ENCODE measurements around the gene EDN1. TPM values are rescaled to one million over a fixed set of nuclear protein-coding genes. Genes with fewer than 3 reads are reported as not detected.

EDN1 gene
- total RNA-seq, 3 donors from 2014 or later, result 11.5 to 51.7 (median 36.8) TPM

DNA sequence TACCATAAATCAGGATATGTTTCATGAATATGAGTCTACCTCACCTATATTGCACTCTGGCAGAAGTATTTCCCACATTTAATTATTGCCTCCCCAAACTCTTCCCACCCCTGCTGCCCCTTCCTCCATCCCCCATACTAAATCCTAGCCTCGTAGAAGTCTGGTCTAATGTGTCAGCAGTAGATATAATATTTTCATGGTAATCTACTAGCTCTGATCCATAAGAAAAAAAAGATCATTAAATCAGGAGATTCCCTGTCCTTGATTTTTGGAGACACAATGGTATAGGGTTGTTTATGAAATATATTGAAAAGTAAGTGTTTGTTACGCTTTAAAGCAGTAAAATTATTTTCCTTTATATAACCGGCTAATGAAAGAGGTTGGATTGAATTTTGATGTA, 6.4 kb downstream of the EDN1 start:
- TF ChIP-seq POLR2A (IDR thresholded peaks at IDR 0.05), result no peak
- TF ChIP-seq, protein P1, sequence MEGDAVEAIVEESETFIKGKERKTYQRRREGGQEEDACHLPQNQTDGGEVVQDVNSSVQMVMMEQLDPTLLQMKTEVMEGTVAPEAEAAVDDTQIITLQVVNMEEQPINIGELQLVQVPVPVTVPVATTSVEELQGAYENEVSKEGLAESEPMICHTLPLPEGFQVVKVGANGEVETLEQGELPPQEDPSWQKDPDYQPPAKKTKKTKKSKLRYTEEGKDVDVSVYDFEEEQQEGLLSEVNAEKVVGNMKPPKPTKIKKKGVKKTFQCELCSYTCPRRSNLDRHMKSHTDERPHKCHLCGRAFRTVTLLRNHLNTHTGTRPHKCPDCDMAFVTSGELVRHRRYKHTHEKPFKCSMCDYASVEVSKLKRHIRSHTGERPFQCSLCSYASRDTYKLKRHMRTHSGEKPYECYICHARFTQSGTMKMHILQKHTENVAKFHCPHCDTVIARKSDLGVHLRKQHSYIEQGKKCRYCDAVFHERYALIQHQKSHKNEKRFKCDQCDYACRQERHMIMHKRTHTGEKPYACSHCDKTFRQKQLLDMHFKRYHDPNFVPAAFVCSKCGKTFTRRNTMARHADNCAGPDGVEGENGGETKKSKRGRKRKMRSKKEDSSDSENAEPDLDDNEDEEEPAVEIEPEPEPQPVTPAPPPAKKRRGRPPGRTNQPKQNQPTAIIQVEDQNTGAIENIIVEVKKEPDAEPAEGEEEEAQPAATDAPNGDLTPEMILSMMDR (IDR thresholded peaks at IDR 0.05), result no peak
- no peak for TF ChIP-seq POLR2AphosphoS5 (IDR thresholded peaks at IDR 0.05)
- Histone ChIP-seq H3K27ac (peak overlapping the region in 1 of 2 donors; percentile 91), H3K27me3 (no peaks in the 10 kb centered on the region), H3K4me3 (peak overlapping the region in 1 of 3 donors; percentile 3), H3K36me3 (no peaks in the 10 kb centered on the region), H3K4me1 (no peaks in the 10 kb centered on the region), H3K9me3 (no peaks in the 10 kb centered on the region)
- no peak for DNase-seq (ENCODE audit: low spot score in 2 of 2)
- intact Hi-C loops (cut with DNase I; ENCODE audit: low total_unique reads), result no loop called here

DNA sequence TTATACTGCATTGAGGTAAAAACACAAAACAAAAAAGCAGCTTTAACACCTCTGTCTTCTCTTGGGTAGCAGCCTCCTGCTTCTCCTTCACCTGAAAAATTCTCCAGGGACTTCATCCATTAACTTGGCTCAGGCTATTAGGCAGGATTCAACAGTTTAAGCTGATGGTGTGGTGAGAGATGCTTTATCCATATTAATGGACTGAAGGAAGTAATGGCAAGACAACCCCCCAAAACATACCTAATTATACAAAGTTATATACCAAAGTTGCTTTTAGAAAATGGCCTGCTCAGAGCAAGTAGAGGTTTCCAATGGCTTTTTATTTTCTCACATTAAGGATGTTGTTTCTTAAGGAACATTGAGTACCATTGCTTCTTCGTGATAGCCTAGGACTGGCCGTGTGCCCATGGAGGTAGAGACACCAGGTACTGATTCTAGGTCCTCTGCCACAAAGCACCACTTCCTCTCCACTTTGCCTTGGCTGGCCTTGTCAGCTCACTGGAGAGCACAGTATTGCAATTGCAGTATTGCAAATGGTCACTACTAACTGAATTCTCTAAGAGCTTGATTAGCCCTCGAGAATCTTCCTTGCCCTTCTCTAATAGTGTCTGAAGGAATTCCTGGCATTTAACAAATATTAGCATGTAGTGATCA, 7.3 kb downstream of the EDN1 start:
- TF ChIP-seq, protein P1 (IDR thresholded peaks at IDR 0.05), result no peak
- TF ChIP-seq POLR2AphosphoS5 (IDR thresholded peaks at IDR 0.05) (no peak), POLR2A (IDR thresholded peaks at IDR 0.05) (no peak)
- DNase-seq (ENCODE audit: low spot score in 2 of 2), result no peak
- Histone ChIP-seq H3K27me3 (no peaks in the 10 kb centered on the region), H3K9me3 (no peaks in the 10 kb centered on the region), H3K36me3 (no peaks in the 10 kb centered on the region), H3K4me1 (no peaks in the 10 kb centered on the region), H3K4me3 (no peak overlapping the region), H3K27ac (no peak overlapping the region)
- intact Hi-C loops (cut with DNase I; ENCODE audit: low total_unique reads), result loop anchor here (2.0 kb wide), 1 partner anchor 47 kb away; no protein-coding TSS in a partner anchor

DNA sequence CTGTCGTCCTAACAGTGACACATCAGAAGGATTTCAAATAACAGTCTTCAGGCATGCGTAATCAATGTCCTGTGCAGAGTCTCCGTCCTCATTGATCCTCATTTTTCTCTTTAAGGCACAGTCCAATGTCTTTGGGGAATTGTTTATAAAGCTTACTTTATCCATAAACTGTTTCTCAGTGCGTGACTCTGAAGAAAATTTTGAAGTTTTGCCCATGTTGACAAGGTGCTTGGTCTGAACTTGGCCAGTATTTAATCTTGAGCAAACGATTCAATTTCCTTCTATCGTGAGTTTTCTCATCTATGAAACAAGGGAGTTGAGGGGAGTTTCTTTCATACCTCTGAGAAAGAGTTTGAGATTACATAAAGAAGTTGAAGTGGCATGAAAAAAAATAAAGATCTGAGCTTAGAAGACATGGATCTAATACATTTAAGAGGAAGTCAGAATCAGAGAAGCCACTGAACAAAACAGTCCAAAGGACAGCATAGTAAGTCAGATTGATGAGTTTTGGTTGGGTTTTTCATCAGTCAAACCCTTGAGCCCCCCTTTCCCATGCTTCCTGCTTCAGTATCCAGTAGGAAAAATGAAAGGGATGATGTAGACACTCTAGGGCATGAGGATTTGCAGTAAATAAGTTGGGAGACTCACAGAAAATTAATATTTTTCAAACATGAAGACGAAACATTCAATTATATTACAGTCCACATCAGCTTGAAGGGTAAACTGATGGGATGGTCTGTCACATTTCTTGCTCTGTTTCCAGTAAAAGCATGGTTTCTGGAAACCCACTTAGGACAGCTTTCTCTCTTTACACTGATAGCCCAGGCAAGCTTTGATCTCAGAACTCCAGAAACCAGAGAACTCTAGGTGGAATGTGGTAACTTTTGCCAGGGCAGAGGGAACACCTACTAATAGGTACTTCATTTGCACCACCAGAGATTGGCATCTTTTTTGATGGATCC, 8.1 kb downstream of the EDN1 start:
- Histone ChIP-seq H3K36me3 (no peaks in the 10 kb centered on the region), H3K27ac (no peak overlapping the region)
- intact Hi-C loops (cut with DNase I; ENCODE audit: low total_unique reads), result loop anchor here (2.0 kb wide), 1 partner anchor 47 kb away; no protein-coding TSS in a partner anchor

DNA sequence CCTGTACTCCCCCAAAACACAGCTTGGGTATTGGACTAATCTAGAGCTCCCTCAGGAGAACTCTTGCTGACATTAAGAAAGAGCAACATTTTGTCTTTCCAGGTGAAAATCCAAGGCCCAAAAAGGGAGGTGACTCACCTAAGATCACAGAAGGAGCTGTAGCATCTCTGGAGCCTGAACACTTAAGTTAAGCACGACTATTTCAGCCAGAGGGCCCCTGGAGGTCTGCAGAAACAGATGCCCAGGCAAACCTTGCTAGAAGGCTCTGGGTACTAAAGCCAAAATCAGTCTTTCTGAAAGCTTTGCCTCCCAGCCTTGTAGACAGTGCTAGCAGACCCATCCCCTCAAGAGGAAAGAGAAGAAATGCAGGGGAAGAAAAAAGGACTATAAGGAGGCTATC, 8.8 kb downstream of the EDN1 start:
- Histone ChIP-seq H3K4me1 (no peaks in the 10 kb centered on the region), H3K27ac (no peak overlapping the region), H3K36me3 (no peaks in the 10 kb centered on the region), H3K27me3 (no peaks in the 10 kb centered on the region), H3K9me3 (no peaks in the 10 kb centered on the region), H3K4me3 (no peak overlapping the region)
- intact Hi-C loops (cut with DNase I; ENCODE audit: low total_unique reads), result loop anchor here (2.0 kb wide), 1 partner anchor 48 kb away; no protein-coding TSS in a partner anchor
- no peak for DNase-seq (ENCODE audit: low spot score in 2 of 2)
- TF ChIP-seq POLR2A (IDR thresholded peaks at IDR 0.05) (no peak), POLR2AphosphoS5 (IDR thresholded peaks at IDR 0.05) (no peak)
- TF ChIP-seq, protein P1 (IDR thresholded peaks at IDR 0.05), result no peak

More for the DNA sequence above, 8.1 kb downstream of the EDN1 start:
- no peaks in the 10 kb centered on the region for H3K27me3 ChIP-seq
- H3K4me1 ChIP-seq, result no peaks in the 10 kb centered on the region
- TF ChIP-seq POLR2AphosphoS5 (IDR thresholded peaks at IDR 0.05) (no peak), POLR2A (IDR thresholded peaks at IDR 0.05) (no peak)
- TF ChIP-seq, protein P1 (IDR thresholded peaks at IDR 0.05), result no peak
- H3K9me3 ChIP-seq, result no peaks in the 10 kb centered on the region
- no peak overlapping the region for H3K4me3 ChIP-seq
- no peak for DNase-seq (ENCODE audit: low spot score in 2 of 2)

Data from breast epithelium (tissue), 4 donors.